Liver (tissue), 9 donors: Measurements from ENCODE around the gene DERL2. TPM values are rescaled to one million over a fixed set of nuclear protein-coding genes. Genes with fewer than 3 reads are reported as not detected.

Source experiments
- DNase-seq: peaks from one replicate; pipeline ENCODE4 v3.0.0-alpha.2; 2017; ENCODE audit warnings: low spot score
- H3K27ac ChIP-seq, 2 donors: one replicate each; pipeline ENCODE4 v1.7.0; 2013; ENCODE audit warnings: inconsistent platforms in 2 of 2, low read length in 2 of 2, control low read depth in 1 of 2, low read depth in 1 of 2, mild to moderate bottlenecking in 1 of 2
- H3K27me3 ChIP-seq, 4 donors: one replicate each; pipeline versions ENCODE4 v1.6.1 to v1.7.0; 2013; ENCODE audit warnings: low read length in 3 of 4, inconsistent platforms in 1 of 4, mild to moderate bottlenecking in 1 of 4, moderate library complexity in 1 of 4; ENCODE audit not compliant: control insufficient read depth in 4 of 4, insufficient read depth in 4 of 4
- H3K36me3 ChIP-seq, 4 donors: one replicate each; pipeline versions ENCODE4 v1.6.1 to v1.7.0; 2013; ENCODE audit warnings: low read length in 3 of 4, mild to moderate bottlenecking in 3 of 4, low read depth in 1 of 4, moderate library complexity in 1 of 4; ENCODE audit not compliant: control insufficient read depth in 4 of 4, insufficient read depth in 3 of 4
- H3K4me1 ChIP-seq, 4 donors: one replicate each; pipeline versions ENCODE4 v1.6.1 to v1.7.0; 2013; ENCODE audit warnings: low read length in 3 of 4, mild to moderate bottlenecking in 3 of 4, moderate library complexity in 1 of 4; ENCODE audit not compliant: control insufficient read depth in 4 of 4, insufficient read depth in 4 of 4
- H3K4me3 ChIP-seq, 3 donors: one replicate each; pipeline versions ENCODE4 v1.6.1 to v1.7.0; 2013; ENCODE audit warnings: low read length in 3 of 3, control low read depth in 1 of 3, low read depth in 1 of 3, mild to moderate bottlenecking in 1 of 3
- H3K9ac ChIP-seq, 2 donors: one replicate each; pipeline ENCODE4 v1.7.0; 2013; ENCODE audit warnings: low read length in 2 of 2, mild to moderate bottlenecking in 2 of 2, moderate library complexity in 2 of 2, control low read depth in 1 of 2, low read depth in 1 of 2
- H3K9me3 ChIP-seq, 4 donors: one replicate each; pipeline versions ENCODE4 v1.6.1 to v1.7.0; 2013; ENCODE audit warnings: low read length in 3 of 4; ENCODE audit not compliant: control insufficient read depth in 4 of 4
- EGR1 ChIP-seq, 2 donors: IDR thresholded peaks; 2 replicates each; pipeline ENCODE4 v1.6.1; 2016 to 2018; ENCODE audit warnings: antibody characterized with exemption in 2 of 2, low read depth in 2 of 2
- FOXA1 ChIP-seq: IDR thresholded peaks from 2 replicates; pipeline ENCODE4 v1.6.1; 2016; ENCODE audit warnings: antibody characterized with exemption
- GABPA ChIP-seq, 2 donors: IDR thresholded peaks in 1 of 2; conservative IDR thresholded peaks in 1 of 2; 2 replicates each; pipeline ENCODE4 v1.6.1; 2016; ENCODE audit warnings: antibody characterized with exemption in 2 of 2, mild to moderate bottlenecking in 1 of 2, moderate library complexity in 1 of 2
- HNF4A ChIP-seq, 2 donors: conservative IDR thresholded peaks; 2 replicates each; pipeline ENCODE4 v1.6.1; 2016; ENCODE audit warnings: antibody characterized with exemption in 2 of 2, mild to moderate bottlenecking in 2 of 2
- HNF4G ChIP-seq: IDR thresholded peaks from 2 replicates; pipeline ENCODE4 v1.6.1; 2016; ENCODE audit warnings: antibody characterized with exemption
- NR2F2 ChIP-seq: IDR thresholded peaks from 2 replicates; pipeline ENCODE4 v1.6.1; 2016; ENCODE audit warnings: antibody characterized with exemption
- RXRA ChIP-seq, 2 donors: IDR thresholded peaks; 2 replicates each; pipeline ENCODE4 v1.6.1; 2017 to 2018; ENCODE audit warnings: antibody characterized with exemption in 2 of 2, mild to moderate bottlenecking in 1 of 2
- SP1 ChIP-seq: IDR thresholded peaks from 2 replicates; pipeline ENCODE4 v1.6.1; 2018; ENCODE audit warnings: antibody characterized with exemption, mild to moderate bottlenecking
- TAF1 ChIP-seq: conservative IDR thresholded peaks from 2 replicates; pipeline ENCODE4 v1.6.1; 2016; ENCODE audit warnings: antibody characterized with exemption, mild to moderate bottlenecking
- YY1 ChIP-seq: IDR thresholded peaks from 2 replicates; pipeline ENCODE4 v1.6.1; 2016; ENCODE audit warnings: antibody characterized with exemption, mild to moderate bottlenecking
- WGBS: extraction: QIAGEN DNeasy Blood & Tissue Kit; methylation state at CpG from one replicate; pipeline ENCODE4 v1.1.7; 2013; 5-methylcytosine and 5-hydroxymethylcytosine counted together
- polyA plus RNA-seq, 2 donors: library from polyadenylated mRNA; stranded (reverse) in 1 of 2; unstranded in 1 of 2; fragments of 200-250 nt in 1 of 2; fragments of >200 nt in 1 of 2; fragmentation: Nextera tagmentation in 1 of 2; extraction: Ambion mirVana in 1 of 2; gene quantifications; one replicate each; pipeline versions ENCODE4 v1.2.1 to v1.2.3, GENCODE V29; 2013 to 2015
- total RNA-seq, 2 donors: library from RNA; depleted of rRNA; stranded (reverse); fragments of >200 nt; gene quantifications; one replicate each; pipeline ENCODE4 v1.2.3, GENCODE V29; 2014
- TF ChIP-seq, protein P1 (sequence below): IDR thresholded peaks from 2 replicates; pipeline ENCODE4 v1.6.1; 2016; ENCODE audit warnings: antibody characterized with exemption
- TF ChIP-seq, protein P2 (sequence below): fragments of 150-350 bp; IDR thresholded peaks from 2 replicates; pipeline ENCODE4 v1.5.1; 2017; ENCODE audit warnings: improper control_type of control experiment, low read depth, low read length; ENCODE audit not compliant: missing input control
- TF ChIP-seq, protein P3 (sequence below): IDR thresholded peaks from 2 replicates; pipeline ENCODE4 v1.6.1; 2016; ENCODE audit warnings: antibody characterized with exemption
- TF ChIP-seq, protein P4 (sequence below): IDR thresholded peaks from 2 replicates; pipeline ENCODE4 v1.6.1; 2016; ENCODE audit warnings: antibody characterized with exemption, mild to moderate bottlenecking
- TF ChIP-seq, protein P5 (sequence below): IDR thresholded peaks from 2 replicates; pipeline ENCODE4 v1.6.1; 2016; ENCODE audit warnings: antibody characterized with exemption
- donor health status: healthy.
- donor health status: healthy.
- donor health status: healthy.
- donor health status: healthy.
- donor health status: healthy.

The DERL2 gene
- total and polyA plus RNA-seq, 4 donors: 35.8 to 75.3 (median 45.9) TPM

DNA sequence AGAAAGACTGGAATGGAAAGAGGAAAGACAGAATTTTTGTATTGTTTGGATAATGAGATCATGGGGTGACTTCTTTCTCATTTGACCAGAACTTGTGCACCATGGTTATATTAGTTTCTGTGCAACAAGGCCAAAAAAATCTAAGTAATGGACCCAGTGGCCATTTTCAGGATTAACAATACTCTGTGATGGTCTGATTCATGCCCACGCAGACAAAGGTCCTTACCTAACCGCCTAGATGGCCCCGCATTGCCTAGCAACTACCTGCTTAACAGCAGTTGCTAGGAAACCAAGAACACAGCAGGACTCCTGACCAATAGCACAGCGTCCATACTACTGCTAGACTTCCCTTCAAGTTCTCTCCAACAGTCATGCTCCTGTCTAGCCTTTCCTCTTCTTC is 22.8 kb upstream of the DERL2 start:
- Histone ChIP-seq H3K9me3 (no peaks in the 10 kb centered on the region), H3K27me3 (no peaks in the 10 kb centered on the region), H3K9ac (no peak overlapping the region), H3K27ac (no peak overlapping the region), H3K4me1 (no peaks in the 10 kb centered on the region), H3K4me3 (no peak overlapping the region), H3K36me3 (no peaks in the 10 kb centered on the region)
- TF ChIP-seq HNF4A (conservative IDR thresholded peaks at IDR 0.05) (no peak), GABPA (IDR thresholded peaks at IDR 0.05 in 1 of 2, conservative IDR thresholded peaks at IDR 0.05 in 1 of 2) (no peak), RXRA (IDR thresholded peaks at IDR 0.05) (no peak), TAF1 (no peak), NR2F2 (no peak), SP1 (no peak), HNF4G (no peak), YY1 (no peak), FOXA1 (no peak), EGR1 (IDR thresholded peaks at IDR 0.05; ENCODE audit: low read depth in 2 of 2) (no peak)
- TF ChIP-seq, protein P1, sequence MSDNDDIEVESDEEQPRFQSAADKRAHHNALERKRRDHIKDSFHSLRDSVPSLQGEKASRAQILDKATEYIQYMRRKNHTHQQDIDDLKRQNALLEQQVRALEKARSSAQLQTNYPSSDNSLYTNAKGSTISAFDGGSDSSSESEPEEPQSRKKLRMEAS: no peak
- TF ChIP-seq, protein P2, sequence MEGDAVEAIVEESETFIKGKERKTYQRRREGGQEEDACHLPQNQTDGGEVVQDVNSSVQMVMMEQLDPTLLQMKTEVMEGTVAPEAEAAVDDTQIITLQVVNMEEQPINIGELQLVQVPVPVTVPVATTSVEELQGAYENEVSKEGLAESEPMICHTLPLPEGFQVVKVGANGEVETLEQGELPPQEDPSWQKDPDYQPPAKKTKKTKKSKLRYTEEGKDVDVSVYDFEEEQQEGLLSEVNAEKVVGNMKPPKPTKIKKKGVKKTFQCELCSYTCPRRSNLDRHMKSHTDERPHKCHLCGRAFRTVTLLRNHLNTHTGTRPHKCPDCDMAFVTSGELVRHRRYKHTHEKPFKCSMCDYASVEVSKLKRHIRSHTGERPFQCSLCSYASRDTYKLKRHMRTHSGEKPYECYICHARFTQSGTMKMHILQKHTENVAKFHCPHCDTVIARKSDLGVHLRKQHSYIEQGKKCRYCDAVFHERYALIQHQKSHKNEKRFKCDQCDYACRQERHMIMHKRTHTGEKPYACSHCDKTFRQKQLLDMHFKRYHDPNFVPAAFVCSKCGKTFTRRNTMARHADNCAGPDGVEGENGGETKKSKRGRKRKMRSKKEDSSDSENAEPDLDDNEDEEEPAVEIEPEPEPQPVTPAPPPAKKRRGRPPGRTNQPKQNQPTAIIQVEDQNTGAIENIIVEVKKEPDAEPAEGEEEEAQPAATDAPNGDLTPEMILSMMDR: no peak
- TF ChIP-seq, protein P3, sequence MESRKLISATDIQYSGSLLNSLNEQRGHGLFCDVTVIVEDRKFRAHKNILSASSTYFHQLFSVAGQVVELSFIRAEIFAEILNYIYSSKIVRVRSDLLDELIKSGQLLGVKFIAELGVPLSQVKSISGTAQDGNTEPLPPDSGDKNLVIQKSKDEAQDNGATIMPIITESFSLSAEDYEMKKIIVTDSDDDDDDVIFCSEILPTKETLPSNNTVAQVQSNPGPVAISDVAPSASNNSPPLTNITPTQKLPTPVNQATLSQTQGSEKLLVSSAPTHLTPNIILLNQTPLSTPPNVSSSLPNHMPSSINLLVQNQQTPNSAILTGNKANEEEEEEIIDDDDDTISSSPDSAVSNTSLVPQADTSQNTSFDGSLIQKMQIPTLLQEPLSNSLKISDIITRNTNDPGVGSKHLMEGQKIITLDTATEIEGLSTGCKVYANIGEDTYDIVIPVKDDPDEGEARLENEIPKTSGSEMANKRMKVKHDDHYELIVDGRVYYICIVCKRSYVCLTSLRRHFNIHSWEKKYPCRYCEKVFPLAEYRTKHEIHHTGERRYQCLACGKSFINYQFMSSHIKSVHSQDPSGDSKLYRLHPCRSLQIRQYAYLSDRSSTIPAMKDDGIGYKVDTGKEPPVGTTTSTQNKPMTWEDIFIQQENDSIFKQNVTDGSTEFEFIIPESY: no peak
- TF ChIP-seq, protein P4, sequence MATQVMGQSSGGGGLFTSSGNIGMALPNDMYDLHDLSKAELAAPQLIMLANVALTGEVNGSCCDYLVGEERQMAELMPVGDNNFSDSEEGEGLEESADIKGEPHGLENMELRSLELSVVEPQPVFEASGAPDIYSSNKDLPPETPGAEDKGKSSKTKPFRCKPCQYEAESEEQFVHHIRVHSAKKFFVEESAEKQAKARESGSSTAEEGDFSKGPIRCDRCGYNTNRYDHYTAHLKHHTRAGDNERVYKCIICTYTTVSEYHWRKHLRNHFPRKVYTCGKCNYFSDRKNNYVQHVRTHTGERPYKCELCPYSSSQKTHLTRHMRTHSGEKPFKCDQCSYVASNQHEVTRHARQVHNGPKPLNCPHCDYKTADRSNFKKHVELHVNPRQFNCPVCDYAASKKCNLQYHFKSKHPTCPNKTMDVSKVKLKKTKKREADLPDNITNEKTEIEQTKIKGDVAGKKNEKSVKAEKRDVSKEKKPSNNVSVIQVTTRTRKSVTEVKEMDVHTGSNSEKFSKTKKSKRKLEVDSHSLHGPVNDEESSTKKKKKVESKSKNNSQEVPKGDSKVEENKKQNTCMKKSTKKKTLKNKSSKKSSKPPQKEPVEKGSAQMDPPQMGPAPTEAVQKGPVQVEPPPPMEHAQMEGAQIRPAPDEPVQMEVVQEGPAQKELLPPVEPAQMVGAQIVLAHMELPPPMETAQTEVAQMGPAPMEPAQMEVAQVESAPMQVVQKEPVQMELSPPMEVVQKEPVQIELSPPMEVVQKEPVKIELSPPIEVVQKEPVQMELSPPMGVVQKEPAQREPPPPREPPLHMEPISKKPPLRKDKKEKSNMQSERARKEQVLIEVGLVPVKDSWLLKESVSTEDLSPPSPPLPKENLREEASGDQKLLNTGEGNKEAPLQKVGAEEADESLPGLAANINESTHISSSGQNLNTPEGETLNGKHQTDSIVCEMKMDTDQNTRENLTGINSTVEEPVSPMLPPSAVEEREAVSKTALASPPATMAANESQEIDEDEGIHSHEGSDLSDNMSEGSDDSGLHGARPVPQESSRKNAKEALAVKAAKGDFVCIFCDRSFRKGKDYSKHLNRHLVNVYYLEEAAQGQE: no peak
- TF ChIP-seq, protein P5, sequence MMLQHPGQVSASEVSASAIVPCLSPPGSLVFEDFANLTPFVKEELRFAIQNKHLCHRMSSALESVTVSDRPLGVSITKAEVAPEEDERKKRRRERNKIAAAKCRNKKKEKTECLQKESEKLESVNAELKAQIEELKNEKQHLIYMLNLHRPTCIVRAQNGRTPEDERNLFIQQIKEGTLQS: no peak
- 45% methylated on average over 4 of the region's 4 CpGs for WGBS
- no peak for DNase-seq

DNA sequence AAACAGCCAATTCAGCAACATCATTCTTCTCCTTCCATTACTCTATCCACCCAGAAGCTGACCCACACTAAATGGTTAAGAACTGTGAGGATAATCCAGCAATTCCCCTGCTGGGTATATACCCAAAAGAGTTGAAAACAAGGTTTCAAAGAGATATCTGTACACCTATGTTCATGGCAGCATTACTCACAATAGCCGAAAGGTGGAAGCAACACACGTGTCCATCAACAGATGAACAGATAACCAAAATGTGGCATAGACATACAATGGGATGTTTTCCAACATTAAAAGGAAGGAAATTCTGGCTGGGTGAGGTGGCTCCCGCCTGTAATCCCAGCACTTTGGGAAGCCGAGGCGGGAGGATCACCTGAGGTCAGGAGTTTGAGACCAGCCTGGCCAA is 20.3 kb upstream of the DERL2 start:
- Histone ChIP-seq H3K27me3 (peaks cover 0 to 3% (median 0%) of the 10 kb centered on the region in 4 donors), H3K9me3 (no peaks in the 10 kb centered on the region), H3K4me1 (no peaks in the 10 kb centered on the region), H3K27ac (no peak overlapping the region), H3K4me3 (no peak overlapping the region), H3K36me3 (no peaks in the 10 kb centered on the region), H3K9ac (no peak overlapping the region)
- TF ChIP-seq, protein P5: no peak
- no peak for TF ChIP-seq EGR1 (IDR thresholded peaks at IDR 0.05; ENCODE audit: low read depth in 2 of 2)
- DNase-seq: no peak
- WGBS: 87% methylated on average over 5 of the region's 5 CpGs
